DOHH2 (cell line): ENCODE results near the gene TUG1.

Experiments used
- CTCF ChIP-seq: fragments of 200-600 bp; sonication (generic); IDR thresholded peaks from one replicate; pipeline ENCODE4 v1.5.1; 2014; ENCODE audit warnings: antibody characterized with exemption, mild to moderate bottlenecking, low read depth, low read length; ENCODE audit not compliant: poor library complexity, severe bottlenecking
- EZH2phosphoT487 ChIP-seq: fragments of 200-600 bp; sonication (generic); IDR thresholded peaks from 2 replicates; pipeline ENCODE4 v1.6.1; 2017; ENCODE audit warnings: borderline replicate concordance, mild to moderate bottlenecking, antibody characterized with exemption, low read length, moderate library complexity, mixed read lengths

DNA sequence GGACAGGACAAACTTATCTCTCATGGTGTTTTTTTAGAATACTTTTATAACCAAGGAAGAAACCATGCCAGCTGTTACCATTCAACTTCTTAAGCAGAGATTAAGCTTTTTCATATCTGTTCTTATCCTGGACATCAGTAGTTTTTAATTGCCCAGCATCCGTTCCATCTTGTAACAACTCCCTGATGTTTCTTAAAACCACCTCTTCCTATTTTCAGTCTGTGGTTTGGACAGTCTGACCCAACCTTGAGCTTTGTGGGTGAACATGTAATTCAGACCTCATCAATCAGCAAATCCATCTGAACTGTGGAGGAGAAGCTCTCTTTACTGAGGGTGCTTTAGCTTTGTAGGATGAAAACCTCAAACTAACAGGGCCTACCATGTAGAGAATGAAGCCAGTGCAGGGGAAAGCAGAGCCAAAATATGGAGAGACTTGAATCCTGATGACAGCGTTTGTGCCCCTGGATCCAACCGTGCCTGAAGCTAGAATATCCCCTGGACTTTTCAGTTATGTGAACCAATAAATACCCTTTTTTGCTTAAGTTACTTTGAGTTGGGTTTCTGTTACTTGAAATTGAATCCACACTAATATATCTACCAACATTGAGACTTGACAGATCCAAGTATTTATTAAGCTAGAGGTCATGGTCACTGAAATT is 9.4 kb downstream of the TUG1 start:
- TF ChIP-seq EZH2phosphoT487: no peak
- TF ChIP-seq CTCF: no peak
